HG02642 (cell line): ENCODE results near the gene B3GAT1.

ENCODE experiments used
- ATAC-seq: cut with Tn5 transposase; IDR thresholded peaks from one replicate; pipeline ENCODE4 v1.9.1; 2021; ENCODE audit warnings: mild to moderate bottlenecking; ENCODE audit not compliant: unreplicated experiment, poor library complexity

Gene B3GAT1

GRCh38 chr11:134394311-134394710 is 17.7 kb downstream of the B3GAT1 start:
- ATAC-seq: no peak

DNA sequence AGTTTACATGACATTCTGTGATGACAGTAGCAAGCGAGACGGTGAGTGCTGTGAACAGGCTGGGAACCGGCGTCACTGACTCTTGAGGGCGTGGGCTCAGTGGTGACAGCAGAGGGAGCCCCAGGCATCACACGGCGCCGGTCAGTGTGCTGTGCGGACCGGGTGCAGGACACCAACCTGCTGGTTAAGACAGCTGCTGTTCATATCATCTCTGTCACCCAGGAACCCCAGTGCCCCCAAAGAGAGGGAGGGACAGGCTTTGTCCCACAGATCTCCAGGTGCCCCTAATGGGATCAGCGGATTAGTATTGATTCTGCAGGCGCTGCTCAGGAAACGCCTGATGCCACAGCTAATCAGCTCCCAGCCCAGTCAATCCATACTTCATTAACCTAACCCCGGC is 18.4 kb downstream of the B3GAT1 start:
- no peak for ATAC-seq

GRCh38 chr11:134392953-134393615 is 19.0 kb downstream of the B3GAT1 start:
- no peak for ATAC-seq

DNA sequence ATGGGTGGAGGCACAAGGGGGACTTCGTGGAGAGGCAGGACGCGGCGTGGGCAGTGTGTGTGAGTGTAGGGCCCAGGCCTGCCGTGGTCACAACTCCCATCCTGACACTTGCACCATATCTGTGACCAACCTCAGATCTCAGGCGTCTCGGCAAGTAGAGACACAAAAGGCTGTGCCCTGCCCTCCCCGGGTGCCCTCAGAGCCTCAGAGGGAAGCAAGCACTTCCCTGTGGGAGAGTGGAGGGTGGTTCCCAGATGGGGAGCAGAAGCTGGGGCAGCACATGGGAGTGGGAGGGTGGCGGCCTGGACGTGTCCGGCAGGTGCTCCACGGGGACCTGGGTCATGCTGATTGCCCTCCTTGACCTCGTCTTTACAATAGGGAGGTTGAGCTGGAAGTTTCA is 20.4 kb downstream of the B3GAT1 start:
- no peak for ATAC-seq

DNA sequence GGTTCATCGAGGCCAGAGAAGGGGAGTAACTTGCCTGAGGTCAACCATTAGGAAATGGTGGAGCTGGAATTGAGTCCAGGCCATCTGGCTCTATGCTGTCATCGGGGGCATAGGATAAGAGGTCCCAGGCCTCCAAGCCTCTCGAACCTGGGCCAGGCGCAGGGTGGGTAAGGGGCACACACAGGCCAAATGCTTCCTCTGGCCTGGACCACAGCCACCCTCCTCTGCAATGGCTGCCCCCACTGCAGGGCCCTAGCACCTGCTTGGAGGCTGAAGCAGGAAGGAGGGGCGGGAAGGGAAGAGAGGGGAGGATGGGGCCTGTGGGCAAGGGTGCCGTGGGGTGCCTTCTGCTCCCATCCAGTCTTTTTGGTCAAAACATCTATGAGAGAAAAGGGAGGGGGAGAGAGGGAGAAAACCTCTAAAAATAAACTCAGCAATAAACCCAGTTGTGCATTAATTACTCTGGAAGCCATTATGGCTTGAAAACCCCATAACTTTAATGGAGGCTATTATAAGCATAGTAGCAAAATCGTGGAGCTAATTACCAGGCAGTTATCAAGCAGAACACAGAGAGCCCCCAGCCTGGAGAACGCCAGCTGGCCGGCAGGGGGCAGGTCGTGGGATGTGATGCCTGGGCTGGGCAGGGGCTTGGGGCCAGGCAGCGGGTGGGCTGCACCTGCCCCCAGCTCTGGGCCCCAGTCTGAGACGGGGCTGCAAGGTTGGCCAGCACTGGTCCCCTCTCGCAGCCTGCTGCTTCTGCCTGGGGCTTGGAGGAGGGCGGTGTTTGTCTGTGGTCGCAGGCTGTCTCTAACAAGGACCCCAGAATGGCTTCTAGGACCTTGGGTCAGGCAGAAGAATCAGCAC is 21.1 kb downstream of the B3GAT1 start:
- ATAC-seq: no peak

GRCh38 chr11:134389464-134390180 is 22.4 kb downstream of the B3GAT1 start:
- ATAC-seq: no peak

DNA sequence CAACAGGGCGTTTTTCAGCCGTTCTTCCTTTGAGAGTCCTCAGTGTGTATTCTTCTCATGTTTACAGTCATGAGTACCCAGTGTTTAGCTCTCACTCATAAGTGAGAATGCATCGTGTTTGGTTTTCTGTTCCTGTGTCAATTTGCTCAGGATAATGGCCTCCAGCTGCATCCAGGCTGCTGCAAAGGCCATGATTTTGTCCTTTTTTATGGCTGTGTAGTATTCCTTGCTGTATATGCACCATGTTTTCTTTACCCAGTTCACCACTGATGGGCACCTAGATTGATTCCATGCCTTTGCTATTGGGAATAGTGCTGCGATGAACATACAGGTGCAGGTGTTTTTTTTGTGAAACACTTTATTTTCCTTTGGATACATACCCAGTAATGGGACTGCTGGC is 23.5 kb downstream of the B3GAT1 start:
- no peak for ATAC-seq

GRCh38 chr11:134387501-134387900 is 24.5 kb downstream of the B3GAT1 start:
- ATAC-seq: no peak

DNA sequence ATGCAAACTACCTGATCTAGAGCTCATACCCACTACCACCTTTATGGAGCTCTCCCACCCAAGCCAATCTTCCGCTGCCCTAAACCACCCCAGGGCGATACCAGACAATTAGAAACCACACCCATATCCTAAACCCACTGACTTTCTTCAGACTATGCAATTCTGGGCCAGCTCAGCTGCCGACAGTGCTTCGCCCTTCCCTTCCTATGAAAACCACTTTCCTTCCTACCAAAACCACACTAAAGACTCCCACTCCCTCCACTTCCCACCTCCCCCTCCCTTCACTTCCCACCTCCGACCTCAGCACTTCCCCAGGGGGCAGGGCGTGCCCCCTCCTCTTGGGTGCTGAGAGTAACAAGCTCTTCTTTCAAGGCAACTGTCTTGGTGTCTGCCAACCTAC is 25.1 kb downstream of the B3GAT1 start:
- no peak for ATAC-seq

- no peak for ATAC-seq
These were observed 26.1 kb downstream of the B3GAT1 start for GRCh38 chr11:134385774-134386565.

GRCh38 chr11:134385171-134385570 is 26.9 kb downstream of the B3GAT1 start:
- ATAC-seq: no peak

DNA sequence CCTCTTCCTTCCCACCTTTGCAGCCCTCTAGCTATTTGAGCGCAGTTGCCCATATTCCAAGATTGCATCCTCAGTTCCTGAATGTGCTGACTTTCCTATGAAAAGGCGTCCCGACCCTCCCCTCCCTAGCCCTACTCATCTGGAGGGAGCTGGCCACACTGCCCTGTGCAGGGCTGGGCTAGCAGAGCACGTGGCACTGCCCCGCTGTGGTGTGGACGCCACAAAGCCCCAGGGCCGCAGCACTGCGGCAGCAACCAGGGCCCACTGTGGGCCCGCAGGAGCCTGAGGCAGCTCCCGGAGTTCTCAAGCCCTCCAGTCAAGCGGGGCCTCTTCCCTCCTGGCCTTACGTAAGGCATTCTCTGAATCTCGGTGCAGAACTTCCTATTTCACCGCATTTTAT is 27.6 kb downstream of the B3GAT1 start:
- no peak for ATAC-seq

GRCh38 chr11:134383576-134384221 is 28.3 kb downstream of the B3GAT1 start:
- ATAC-seq: no peak

- no peak for ATAC-seq
These were observed 29.2 kb downstream of the B3GAT1 start for GRCh38 chr11:134382830-134383229.

- ATAC-seq: no peak
These were observed 29.8 kb downstream of the B3GAT1 start for GRCh38 chr11:134382257-134382656.

DNA sequence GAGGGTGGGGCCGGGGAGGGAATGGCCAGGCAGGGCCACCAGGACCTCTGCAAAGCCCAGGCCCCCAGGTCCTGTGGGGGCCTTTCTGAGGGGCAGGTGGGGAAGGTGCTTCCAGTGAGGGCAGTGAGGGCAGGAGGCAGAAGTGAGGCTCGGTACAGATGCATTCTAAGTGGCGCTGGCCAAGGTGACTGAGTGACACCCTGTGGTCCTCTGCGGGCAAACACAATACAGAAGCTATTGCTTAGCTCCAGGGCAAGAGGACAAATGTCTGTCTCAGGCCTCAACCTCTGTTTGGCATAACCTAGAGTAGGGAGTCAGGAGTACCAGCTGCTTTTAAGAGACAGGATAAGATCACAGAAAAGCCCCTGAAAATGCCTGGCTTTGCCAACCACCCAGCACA is 31.3 kb downstream of the B3GAT1 start:
- no peak for ATAC-seq

DNA sequence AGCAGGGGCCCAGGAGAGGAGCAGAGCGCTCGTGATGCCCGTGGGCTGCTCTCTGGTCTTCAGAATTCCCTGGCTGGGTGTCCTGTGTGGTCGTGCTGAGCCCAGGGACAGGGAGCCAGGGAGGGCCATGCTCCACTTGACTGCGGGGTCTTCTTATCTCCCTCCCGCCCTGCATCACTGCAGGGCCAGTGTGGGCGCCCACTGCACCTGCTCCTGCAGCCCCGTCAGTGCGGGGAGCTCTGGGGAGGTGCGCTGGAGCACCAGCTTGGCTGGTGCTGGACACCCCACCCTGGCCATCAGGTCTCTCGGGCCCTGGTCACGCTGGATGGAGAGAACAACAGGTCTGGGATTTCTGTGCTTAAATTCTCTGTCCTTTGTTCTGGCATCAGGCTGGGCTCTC is 31.8 kb downstream of the B3GAT1 start:
- no peak for ATAC-seq

DNA sequence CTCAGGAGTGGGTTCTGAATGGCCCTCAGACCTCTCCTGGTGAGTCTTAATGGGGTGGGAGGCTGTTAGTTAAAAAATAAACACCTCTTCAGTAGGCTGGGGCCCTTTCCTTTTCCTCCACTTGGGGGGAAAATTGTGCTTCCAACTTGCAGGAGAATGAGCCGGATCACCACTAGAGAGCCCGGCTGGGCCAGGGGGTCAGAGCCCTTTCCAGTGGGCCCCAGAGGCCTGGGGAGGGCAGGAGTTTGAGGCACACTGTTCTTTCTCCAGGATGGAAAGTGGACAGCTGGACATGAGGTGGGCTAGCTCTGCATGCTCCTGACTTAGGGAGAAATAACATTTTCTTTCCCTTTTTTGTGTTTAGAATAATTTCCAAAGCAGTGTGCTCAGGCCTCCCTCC is 32.8 kb downstream of the B3GAT1 start:
- ATAC-seq: no peak

- no peak for ATAC-seq
These were observed 34.2 kb downstream of the B3GAT1 start for GRCh38 chr11:134377876-134378275.
